Fibroblast of lung (primary cell): ENCODE data around the gene TARM1.

ENCODE experiments used
- EZH2 ChIP-seq: IDR thresholded peaks from 2 replicates; pipeline ENCODE4 v1.5.1; 2012; ENCODE audit warnings: low read length, control low read depth, mild to moderate bottlenecking; ENCODE audit errors: missing control alignments
- TF ChIP-seq, protein P1 (sequence below), 2 donors: IDR thresholded peaks in 1 of 2; conservative IDR thresholded peaks in 1 of 2; 1 replicate in 1 of 2; 2 replicates in 1 of 2; pipeline ENCODE4 v1.5.1; 2011 to 2012; ENCODE audit warnings: low read length in 2 of 2, control low read depth in 1 of 2, inconsistent platforms in 1 of 2, low read depth in 1 of 2, mild to moderate bottlenecking in 1 of 2

DNA sequence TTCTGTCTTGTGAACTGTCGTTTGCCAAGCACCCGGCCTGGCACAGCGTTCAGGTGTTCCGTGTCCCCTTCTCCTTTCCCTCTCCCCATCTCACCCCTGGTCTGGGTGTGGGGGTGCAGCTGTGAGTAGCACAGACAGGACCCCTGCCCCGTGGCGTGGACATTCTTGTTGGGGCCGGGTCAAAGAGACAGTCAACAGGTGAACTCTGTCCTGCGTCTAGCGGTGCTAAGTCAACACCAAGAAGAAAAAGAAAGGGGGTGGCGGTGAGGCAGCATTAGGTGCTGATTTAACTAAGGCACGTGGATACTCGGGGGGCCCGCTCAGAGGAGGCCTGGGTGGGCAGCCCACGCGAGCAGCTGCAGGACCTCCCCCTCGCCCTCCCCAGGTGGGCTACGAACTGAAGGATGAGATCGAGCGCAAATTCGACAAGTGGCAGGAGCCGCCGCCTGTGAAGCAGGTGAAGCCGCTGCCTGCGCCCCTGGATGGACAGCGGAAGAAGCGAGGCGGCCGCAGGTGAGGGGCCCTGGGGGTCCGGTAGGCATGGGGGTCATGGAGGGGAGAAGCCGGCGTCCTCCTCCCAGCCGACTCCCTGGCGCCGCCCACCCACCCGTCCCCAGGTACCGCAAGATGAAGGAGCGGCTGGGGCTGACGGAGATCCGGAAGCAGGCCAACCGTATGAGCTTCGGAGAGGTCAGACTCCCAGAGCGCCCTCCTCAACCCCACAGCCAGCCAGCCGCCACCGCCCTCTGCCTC is 46.7 kb upstream of the TARM1 start:
- no peak for TF ChIP-seq EZH2
- TF ChIP-seq, protein P1, sequence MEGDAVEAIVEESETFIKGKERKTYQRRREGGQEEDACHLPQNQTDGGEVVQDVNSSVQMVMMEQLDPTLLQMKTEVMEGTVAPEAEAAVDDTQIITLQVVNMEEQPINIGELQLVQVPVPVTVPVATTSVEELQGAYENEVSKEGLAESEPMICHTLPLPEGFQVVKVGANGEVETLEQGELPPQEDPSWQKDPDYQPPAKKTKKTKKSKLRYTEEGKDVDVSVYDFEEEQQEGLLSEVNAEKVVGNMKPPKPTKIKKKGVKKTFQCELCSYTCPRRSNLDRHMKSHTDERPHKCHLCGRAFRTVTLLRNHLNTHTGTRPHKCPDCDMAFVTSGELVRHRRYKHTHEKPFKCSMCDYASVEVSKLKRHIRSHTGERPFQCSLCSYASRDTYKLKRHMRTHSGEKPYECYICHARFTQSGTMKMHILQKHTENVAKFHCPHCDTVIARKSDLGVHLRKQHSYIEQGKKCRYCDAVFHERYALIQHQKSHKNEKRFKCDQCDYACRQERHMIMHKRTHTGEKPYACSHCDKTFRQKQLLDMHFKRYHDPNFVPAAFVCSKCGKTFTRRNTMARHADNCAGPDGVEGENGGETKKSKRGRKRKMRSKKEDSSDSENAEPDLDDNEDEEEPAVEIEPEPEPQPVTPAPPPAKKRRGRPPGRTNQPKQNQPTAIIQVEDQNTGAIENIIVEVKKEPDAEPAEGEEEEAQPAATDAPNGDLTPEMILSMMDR (conservative IDR thresholded peaks at IDR 0.05 in 1 of 2, IDR thresholded peaks at IDR 0.05 in 1 of 2; ENCODE audit: low read depth in 1 of 2, low read length in 2 of 2): no peak
